NCI-H1694 treated with DMSO at 0.1 percent for 48 hours (cell line): ENCODE data around the gene VPS45.
"Not testable (repeated sequence)": the region's sequence is repeated elsewhere in the genome, so short reads cannot be mapped to it uniquely, and the experiment has no call there.

Experiments
- DNase-seq: peaks from one replicate; lab custom pipeline; 2025; lab: John Stamatoyannopoulos, UW

The VPS45 gene

GRCh38 chr1:150127868-150128267 lies 60.3 kb downstream of the VPS45 start:
- no peak for DNase-seq

- DNase-seq, result no peak
Measured at GRCh38 chr1:150132372-150132771, 64.8 kb downstream of the VPS45 start.

GRCh38 chr1:150134537-150134936 lies 67.0 kb downstream of the VPS45 start:
- DNase-seq, result no peak

GRCh38 chr1:150135400-150135799 lies 67.8 kb downstream of the VPS45 start:
- not testable (repeated sequence) for DNase-seq

GRCh38 chr1:150138044-150138443 lies 70.5 kb downstream of the VPS45 start:
- DNase-seq, result no peak

GRCh38 chr1:150141452-150141851 lies 73.9 kb downstream of the VPS45 start:
- no peak for DNase-seq

GRCh38 chr1:150142083-150142482 lies 74.5 kb downstream of the VPS45 start:
- no peak for DNase-seq

GRCh38 chr1:150144606-150145005 lies 77.0 kb downstream of the VPS45 start:
- DNase-seq, result no peak

GRCh38 chr1:150146016-150146415 lies 78.4 kb downstream of the VPS45 start:
- DNase-seq, result not testable (repeated sequence)

- DNase-seq, result no peak
Measured at GRCh38 chr1:150146849-150147542, 79.4 kb downstream of the VPS45 start.

- DNase-seq, result peak; percentile 33
Measured at GRCh38 chr1:150148837-150149270, 81.3 kb downstream of the VPS45 start.

GRCh38 chr1:150149271-150150132 lies 81.9 kb downstream of the VPS45 start, which contains the start of gene PLEKHO1:
PLEKHO1 (plus strand) TSS chr1:150149916; CDS start chr1:150150258, 342 bp downstream.
- DNase-seq, result peak; percentile 60

- DNase-seq, result no peak
Measured at GRCh38 chr1:150150133-150151021, 82.8 kb downstream of the VPS45 start.

- DNase-seq, result no peak
Measured at GRCh38 chr1:150151291-150152181, 84.0 kb downstream of the VPS45 start.

GRCh38 chr1:150152182-150152536 lies 84.6 kb downstream of the VPS45 start:
- no peak for DNase-seq

GRCh38 chr1:150152772-150153456 lies 85.3 kb downstream of the VPS45 start:
- DNase-seq, result no peak

GRCh38 chr1:150154143-150154542 lies 86.6 kb downstream of the VPS45 start:
- no peak for DNase-seq

GRCh38 chr1:150155413-150156071 lies 88.0 kb downstream of the VPS45 start:
- no peak for DNase-seq

GRCh38 chr1:150156868-150157603 lies 89.5 kb downstream of the VPS45 start:
- DNase-seq, result no peak
